Thymus (tissue), 14 donors: ENCODE results near the gene PHF14. TPM values are rescaled to one million over a fixed set of nuclear protein-coding genes. Genes with fewer than 3 reads are reported as not detected.
"Not testable (repeated sequence)": the region's sequence is repeated elsewhere in the genome, so short reads cannot be mapped to it uniquely, and the experiment has no call there.

Source experiments
- DNase-seq, 9 donors: peaks; one replicate each; pipeline ENCODE4 v3.0.0-alpha.2; 2013; ENCODE audit warnings: low spot score in 9 of 9, low read depth in 6 of 9, missing footprints in 1 of 9
- H3K27ac ChIP-seq, 2 donors: one replicate each; pipeline ENCODE4 v1.5.1; 2013; ENCODE audit warnings: control low read depth in 1 of 2, low read depth in 1 of 2, low read length in 1 of 2, mild to moderate bottlenecking in 1 of 2, moderate library complexity in 1 of 2
- H3K27me3 ChIP-seq, 2 donors: one replicate each; pipeline ENCODE4 v1.5.1; 2013; ENCODE audit warnings: low read length in 1 of 2; ENCODE audit not compliant: control insufficient read depth in 2 of 2, insufficient read depth in 1 of 2
- H3K36me3 ChIP-seq, 2 donors: one replicate each; pipeline ENCODE4 v1.5.1; 2013; ENCODE audit warnings: low read length in 1 of 2, mild to moderate bottlenecking in 1 of 2, moderate library complexity in 1 of 2; ENCODE audit not compliant: control insufficient read depth in 2 of 2, insufficient read depth in 2 of 2
- H3K4me1 ChIP-seq, 2 donors: one replicate each; pipeline ENCODE4 v1.5.1; 2013; ENCODE audit warnings: low read length in 2 of 2; ENCODE audit not compliant: control insufficient read depth in 2 of 2, insufficient read depth in 2 of 2
- H3K4me3 ChIP-seq, 2 donors: one replicate each; pipeline ENCODE4 v1.5.1; 2013; ENCODE audit warnings: low read length in 2 of 2, control low read depth in 1 of 2, mild to moderate bottlenecking in 1 of 2
- H3K9me3 ChIP-seq, 2 donors: one replicate each; pipeline ENCODE4 v1.5.1; 2013; ENCODE audit warnings: low read length in 1 of 2, mild to moderate bottlenecking in 1 of 2; ENCODE audit not compliant: control insufficient read depth in 2 of 2, insufficient read depth in 1 of 2
- WGBS: extraction: QIAGEN DNeasy Blood & Tissue Kit; methylation state at CpG from one replicate; pipeline ENCODE4 v1.1.7; 2013; 5-methylcytosine and 5-hydroxymethylcytosine counted together
- long read RNA-seq, 10 donors: transcript quantifications; one replicate each; lab custom pipeline, GENCODE V29; 2026
- polyA plus RNA-seq: library from polyadenylated mRNA; stranded (reverse); fragments of 200-250 nt; gene quantifications from one replicate; pipeline ENCODE4 v1.2.3, GENCODE V29; 2013
- total RNA-seq: library from RNA; stranded (reverse); fragments of 120-200 nt; gene quantifications from one replicate; pipeline ENCODE4 v1.2.4, GENCODE V29; 2013
- donor health status: healthy.

The PHF14 gene
- total RNA-seq (57.3 TPM), polyA plus RNA-seq (48.2 TPM)
- long read RNA-seq, donor 1, full-length matches to known transcripts = 2 of 2 reads
- long read RNA-seq, donor 1, partial matches to known transcripts = 0 of 2 reads
- long read RNA-seq, donor 1, other reads (novel, unspliced or antisense) = 0 of 2 reads
- long read RNA-seq, donor 2 = 0 reads
- long read RNA-seq, donor 3, transcript PHF14-205 (2 exons, 695 nt) = major isoform, 10 of 26 reads
- long read RNA-seq, donor 3, partial matches to known transcripts = 14 of 26 reads
- long read RNA-seq, donor 3, other reads (novel, unspliced or antisense) = 0 of 26 reads
- long read RNA-seq, donor 4, partial matches to known transcripts = 0 of 8 reads
- long read RNA-seq, donor 4, other reads (novel, unspliced or antisense) = 0 of 8 reads
- long read RNA-seq, donor 5, transcript PHF14-205 (2 exons, 695 nt) = major isoform, 5 of 45 reads
- long read RNA-seq, donor 5, partial matches to known transcripts = 36 of 45 reads
- long read RNA-seq, donor 5, other reads (novel, unspliced or antisense) = 0 of 45 reads
- long read RNA-seq, donor 6, full-length matches to known transcripts = 8 of 17 reads
- long read RNA-seq, donor 6, partial matches to known transcripts = 9 of 17 reads
- long read RNA-seq, donor 6, other reads (novel, unspliced or antisense) = 0 of 17 reads
- long read RNA-seq, donor 7, transcript PHF14-205 (2 exons, 695 nt) = major isoform, 6 of 18 reads
- long read RNA-seq, donor 7, partial matches to known transcripts = 8 of 18 reads
- long read RNA-seq, donor 7, other reads (novel, unspliced or antisense) = 0 of 18 reads
- long read RNA-seq, donor 8, partial matches to known transcripts = 0 of 3 reads
- long read RNA-seq, donor 8, other reads (novel, unspliced or antisense) = 0 of 3 reads
- long read RNA-seq, donor 9, partial matches to known transcripts = 16 of 20 reads
- long read RNA-seq, donor 9, other reads (novel, unspliced or antisense) = 0 of 20 reads
- long read RNA-seq, donor 10, partial matches to known transcripts = 15 of 19 reads
- long read RNA-seq, donor 10, other reads (novel, unspliced or antisense) = 0 of 19 reads

- H3K4me3 ChIP-seq = peak within 1 kb of the TSS; percentile 75 to 76
- 22% methylated on average over 39 of the region's 39 CpGs for WGBS
- peaks cover 0 to 17% of the 10 kb centered on the region in 2 donors for H3K36me3 ChIP-seq
- no peaks in the 10 kb centered on the region for H3K27me3 ChIP-seq
- peaks cover 0 to 9% of the 10 kb centered on the region in 2 donors for H3K4me1 ChIP-seq
- DNase-seq = peak; percentile 91 to 98 (median 95)
- peak within 1 kb of the TSS; percentile 75 to 79 for H3K27ac ChIP-seq
- H3K9me3 ChIP-seq = no peaks in the 10 kb centered on the region
Measured at GRCh38 chr7:10973061-10973941, at the start of gene PHF14. Gene PHF14, plus strand, starts transcription at chr7:10973872. Its CDS starts 452 bp downstream, at chr7:10974324.

- Histone ChIP-seq H3K36me3 (no peaks in the 10 kb centered on the region), H3K4me3 (no peak overlapping the region), H3K27ac (no peak overlapping the region), H3K4me1 (peaks cover 0 to 4% of the 10 kb centered on the region in 2 donors), H3K27me3 (no peaks in the 10 kb centered on the region), H3K9me3 (no peaks in the 10 kb centered on the region)
- DNase-seq = no peak
- whole genome bisulfite sequencing = 94% methylated on average over 2 of the region's 2 CpGs
Measured at GRCh38 chr7:10924370-10924769, 49.3 kb upstream of the PHF14 start.

GRCh38 chr7:10928203-10928602 is 45.5 kb upstream of the PHF14 start:
- not testable (repeated sequence) for H3K9me3 ChIP-seq
- WGBS = 96% methylated on average over 3 of the region's 3 CpGs

GRCh38 chr7:10930551-10930950 is 43.1 kb upstream of the PHF14 start:
- Histone ChIP-seq H3K4me1 (no peaks in the 10 kb centered on the region), H3K9me3 (no peaks in the 10 kb centered on the region), H3K4me3 (no peak overlapping the region), H3K27me3 (no peaks in the 10 kb centered on the region), H3K27ac (no peak overlapping the region), H3K36me3 (peaks cover 23 to 27% of the 10 kb centered on the region in 2 donors)
- no peak for DNase-seq
- over 99% methylated on average over 3 of the region's 3 CpGs for WGBS

More at GRCh38 chr7:10928203-10928602, 45.5 kb upstream of the PHF14 start:
- not testable (repeated sequence) for H3K27me3 ChIP-seq, DNase-seq, H3K27ac ChIP-seq, H3K4me1 ChIP-seq, H3K4me3 ChIP-seq
- H3K36me3 ChIP-seq = peaks cover 11 to 19% of the 10 kb centered on the region in 2 donors

- no peak overlapping the region for H3K4me3 ChIP-seq
- 90% methylated on average over 5 of the region's 5 CpGs for WGBS
- H3K9me3 ChIP-seq = no peaks in the 10 kb centered on the region
- peaks cover 25 to 33% of the 10 kb centered on the region in 2 donors for H3K36me3 ChIP-seq
- H3K27ac ChIP-seq = no peak overlapping the region
- DNase-seq = no peak
- H3K27me3 ChIP-seq = no peaks in the 10 kb centered on the region
- no peaks in the 10 kb centered on the region for H3K4me1 ChIP-seq
Measured at GRCh38 chr7:10931161-10931560, 42.5 kb upstream of the PHF14 start.

GRCh38 chr7:10934292-10934691 is 39.4 kb upstream of the PHF14 start:
- Histone ChIP-seq H3K27me3 (no peaks in the 10 kb centered on the region), H3K4me1 (peaks cover 0 to 2% of the 10 kb centered on the region in 2 donors), H3K36me3 (peaks cover 35 to 44% of the 10 kb centered on the region in 2 donors), H3K4me3 (no peak overlapping the region), H3K9me3 (no peaks in the 10 kb centered on the region), H3K27ac (no peak overlapping the region)
- no peak for DNase-seq

- Histone ChIP-seq H3K4me1 (peaks cover 4 to 13% of the 10 kb centered on the region in 2 donors), H3K27ac (peak overlapping the region; percentile 89 to 93), H3K9me3 (no peaks in the 10 kb centered on the region), H3K36me3 (peaks cover 15 to 26% of the 10 kb centered on the region in 2 donors), H3K4me3 (peak overlapping the region; percentile 75 to 85), H3K27me3 (no peaks in the 10 kb centered on the region)
- under 1% methylated on average over 18 of the region's 18 CpGs for WGBS
- DNase-seq = peak in 4 of 9 donors; percentile 5 to 48 (median 19)
Measured at GRCh38 chr7:10939237-10939910, 34.3 kb upstream of the PHF14 start.
